HepG2 (cell line): ENCODE data around the gene POLR2M.

Experiments
- AHDC1 ChIP-seq: sonication (generic); formaldehyde crosslinking; IDR thresholded peaks from 2 replicates; pipeline ENCODE4 v1.5.1; 2020; ENCODE audit warnings: mild to moderate bottlenecking, missing genetic modification reagents, borderline replicate concordance
- ATRX ChIP-seq: sonication (generic); formaldehyde crosslinking; IDR thresholded peaks from 2 replicates; pipeline ENCODE4 v1.4.0; 2020; ENCODE audit warnings: missing genetic modification reagents, borderline replicate concordance
- CEBPB ChIP-seq: IDR thresholded peaks from 2 replicates; pipeline ENCODE4 v1.6.1; 2011; ENCODE audit warnings: low read depth, low read length, improper control_type of control experiment, borderline replicate concordance
- CTCF ChIP-seq: sonication (generic); formaldehyde crosslinking; IDR thresholded peaks from 2 replicates; pipeline ENCODE4 v1.5.0; 2020; ENCODE audit warnings: mild to moderate bottlenecking, missing genetic modification reagents, moderate library complexity
- FOXM1 ChIP-seq: sonication (generic); formaldehyde crosslinking; IDR thresholded peaks from 2 replicates; pipeline ENCODE4 v1.5.0; 2020; ENCODE audit warnings: missing genetic modification reagents
- HNF4A ChIP-seq: sonication (generic); formaldehyde crosslinking; IDR thresholded peaks from 2 replicates; pipeline ENCODE4 v1.4.0; 2020; ENCODE audit warnings: missing genetic modification reagents
- IKZF4 ChIP-seq: sonication (generic); formaldehyde crosslinking; IDR thresholded peaks from 2 replicates; pipeline ENCODE4 v1.5.1; 2020; ENCODE audit warnings: borderline replicate concordance, mild to moderate bottlenecking, low read depth, missing genetic modification reagents; ENCODE audit errors: not compliant biosample characterization
- POGZ ChIP-seq: sonication (generic); formaldehyde crosslinking; IDR thresholded peaks from 2 replicates; pipeline ENCODE4 v1.4.0; 2020; ENCODE audit warnings: mild to moderate bottlenecking, missing genetic modification reagents
- THAP11 ChIP-seq: IDR thresholded peaks from 2 replicates; pipeline ENCODE4 v1.6.1; 2016; ENCODE audit warnings: missing biosample characterization, missing genetic modification reagents
- ZBTB20 ChIP-seq: sonication (generic); formaldehyde crosslinking; IDR thresholded peaks from 2 replicates; pipeline ENCODE4 v1.8.1; 2023; ENCODE audit warnings: missing genetic modification reagents, low read depth, mild to moderate bottlenecking, borderline replicate concordance
- ZBTB4 ChIP-seq: sonication (generic); formaldehyde crosslinking; IDR thresholded peaks from 2 replicates; pipeline ENCODE4 v1.4.0; 2020; ENCODE audit warnings: missing genetic modification reagents, mild to moderate bottlenecking, borderline replicate concordance
- ZNF589 ChIP-seq: sonication (generic); formaldehyde crosslinking; conservative IDR thresholded peaks from 2 replicates; pipeline ENCODE4 v1.8.0; 2022; ENCODE audit warnings: mild to moderate bottlenecking, moderate library complexity, missing genetic modification reagents
- ZNF816 ChIP-seq: sonication (generic); formaldehyde crosslinking; IDR thresholded peaks from 2 replicates; pipeline ENCODE4 v1.8.0; 2022; ENCODE audit warnings: missing genetic modification reagents, mild to moderate bottlenecking, borderline replicate concordance
- ZUFSP ChIP-seq: sonication (generic); formaldehyde crosslinking; IDR thresholded peaks from 2 replicates; pipeline ENCODE4 v1.9.0; 2021; ENCODE audit warnings: missing genetic modification reagents, mild to moderate bottlenecking, borderline replicate concordance

GRCh38 chr15:57676585-57676984, 29.9 kb upstream of the POLR2M start:
- TF ChIP-seq ATRX (CRISPR knock-in tag) (no peak), HNF4A (CRISPR knock-in tag) (no peak), THAP11 (CRISPR knock-in tag) (no peak), AHDC1 (CRISPR knock-in tag) (no peak), ZNF589 (CRISPR knock-in tag) (no peak), ZNF816 (CRISPR knock-in tag) (no peak), ZBTB4 (CRISPR knock-in tag) (no peak), CEBPB (no peak), IKZF4 (CRISPR knock-in tag) (no peak), POGZ (CRISPR knock-in tag) (no peak), CTCF (CRISPR knock-in tag) (no peak), FOXM1 (no peak), ZBTB20 (no peak), ZUFSP (no peak)
